Subcutaneous adipose tissue (tissue), 4 donors: ENCODE results near the gene RASA3. TPM values are rescaled to one million over a fixed set of nuclear protein-coding genes. Genes with fewer than 3 reads are reported as not detected.

ENCODE experiments used
- total RNA-seq, 4 donors: library from RNA; depleted of rRNA; stranded (reverse); fragments of >200 nt; gene quantifications; one replicate each; pipeline ENCODE4 v1.1.0, GENCODE V29; 2016
- TF ChIP-seq, protein P1 (sequence below): fragments of 450-650 bp; IDR thresholded peaks from one replicate; pipeline ENCODE4 v1.5.1; 2016; ENCODE audit warnings: low read depth, mild to moderate bottlenecking, control low read depth, antibody characterized with exemption, moderate library complexity

Gene RASA3
- total RNA-seq, 4 donors from 2014 or later, result 36.9 to 70.1 (median 46.3) TPM

DNA sequence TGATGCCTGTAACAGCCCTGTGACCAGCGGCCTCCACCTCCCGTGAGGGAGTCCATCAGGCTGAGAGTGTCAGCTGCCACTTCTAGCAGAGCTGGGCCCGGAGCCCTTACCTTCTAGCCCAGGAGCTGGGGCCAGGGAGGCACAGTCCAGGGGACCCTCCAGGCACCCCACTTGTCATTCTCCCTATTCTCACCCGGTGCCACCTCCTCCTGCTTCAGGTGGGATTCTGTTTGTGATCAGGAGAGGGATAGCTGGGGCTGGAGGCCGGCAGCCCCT lies 4.1 kb downstream of the RASA3 start:
- TF ChIP-seq, protein P1, sequence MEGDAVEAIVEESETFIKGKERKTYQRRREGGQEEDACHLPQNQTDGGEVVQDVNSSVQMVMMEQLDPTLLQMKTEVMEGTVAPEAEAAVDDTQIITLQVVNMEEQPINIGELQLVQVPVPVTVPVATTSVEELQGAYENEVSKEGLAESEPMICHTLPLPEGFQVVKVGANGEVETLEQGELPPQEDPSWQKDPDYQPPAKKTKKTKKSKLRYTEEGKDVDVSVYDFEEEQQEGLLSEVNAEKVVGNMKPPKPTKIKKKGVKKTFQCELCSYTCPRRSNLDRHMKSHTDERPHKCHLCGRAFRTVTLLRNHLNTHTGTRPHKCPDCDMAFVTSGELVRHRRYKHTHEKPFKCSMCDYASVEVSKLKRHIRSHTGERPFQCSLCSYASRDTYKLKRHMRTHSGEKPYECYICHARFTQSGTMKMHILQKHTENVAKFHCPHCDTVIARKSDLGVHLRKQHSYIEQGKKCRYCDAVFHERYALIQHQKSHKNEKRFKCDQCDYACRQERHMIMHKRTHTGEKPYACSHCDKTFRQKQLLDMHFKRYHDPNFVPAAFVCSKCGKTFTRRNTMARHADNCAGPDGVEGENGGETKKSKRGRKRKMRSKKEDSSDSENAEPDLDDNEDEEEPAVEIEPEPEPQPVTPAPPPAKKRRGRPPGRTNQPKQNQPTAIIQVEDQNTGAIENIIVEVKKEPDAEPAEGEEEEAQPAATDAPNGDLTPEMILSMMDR, result no peak

DNA sequence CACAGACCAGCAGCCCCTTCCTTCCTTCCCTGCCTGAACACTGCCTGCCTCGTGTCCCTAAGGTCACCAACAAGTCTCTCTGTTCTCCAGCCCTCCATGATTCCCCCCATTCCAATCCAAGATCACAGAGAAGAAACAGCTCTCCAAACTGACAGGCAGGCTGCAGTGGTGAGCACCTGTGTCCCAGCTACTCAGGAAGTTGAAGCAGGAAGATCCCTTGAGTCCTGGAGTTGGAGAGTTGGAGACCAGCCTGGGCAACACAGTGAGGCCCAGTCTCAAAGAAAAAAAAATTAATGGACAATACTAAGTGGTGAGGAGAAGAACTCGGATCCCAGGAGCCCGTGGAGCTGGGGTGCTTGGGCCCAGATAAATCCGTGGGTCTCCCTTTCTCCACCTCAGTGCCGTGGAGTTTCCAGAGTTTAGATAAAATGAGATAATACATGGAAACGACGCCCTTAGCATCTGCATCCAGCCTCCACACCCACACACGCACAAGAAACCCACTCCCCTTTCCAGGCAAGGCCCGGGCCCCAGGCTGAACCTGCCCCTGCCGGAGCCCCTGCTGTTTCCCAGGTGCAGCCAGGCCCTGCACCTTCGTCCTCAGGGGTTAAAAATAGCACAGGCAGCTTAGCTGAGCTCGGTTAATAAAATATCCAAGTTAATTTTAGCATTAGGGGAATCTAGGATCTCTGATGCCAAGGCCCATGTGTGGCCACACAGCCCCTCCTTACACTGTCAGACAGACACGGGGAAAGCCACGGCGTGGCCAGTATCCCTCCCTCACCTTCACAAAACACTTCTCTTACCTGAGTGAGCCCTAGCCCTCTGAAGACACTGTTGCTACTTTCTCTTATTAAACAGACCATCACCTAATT lies 4.7 kb downstream of the RASA3 start:
- TF ChIP-seq, protein P1, result no peak

DNA sequence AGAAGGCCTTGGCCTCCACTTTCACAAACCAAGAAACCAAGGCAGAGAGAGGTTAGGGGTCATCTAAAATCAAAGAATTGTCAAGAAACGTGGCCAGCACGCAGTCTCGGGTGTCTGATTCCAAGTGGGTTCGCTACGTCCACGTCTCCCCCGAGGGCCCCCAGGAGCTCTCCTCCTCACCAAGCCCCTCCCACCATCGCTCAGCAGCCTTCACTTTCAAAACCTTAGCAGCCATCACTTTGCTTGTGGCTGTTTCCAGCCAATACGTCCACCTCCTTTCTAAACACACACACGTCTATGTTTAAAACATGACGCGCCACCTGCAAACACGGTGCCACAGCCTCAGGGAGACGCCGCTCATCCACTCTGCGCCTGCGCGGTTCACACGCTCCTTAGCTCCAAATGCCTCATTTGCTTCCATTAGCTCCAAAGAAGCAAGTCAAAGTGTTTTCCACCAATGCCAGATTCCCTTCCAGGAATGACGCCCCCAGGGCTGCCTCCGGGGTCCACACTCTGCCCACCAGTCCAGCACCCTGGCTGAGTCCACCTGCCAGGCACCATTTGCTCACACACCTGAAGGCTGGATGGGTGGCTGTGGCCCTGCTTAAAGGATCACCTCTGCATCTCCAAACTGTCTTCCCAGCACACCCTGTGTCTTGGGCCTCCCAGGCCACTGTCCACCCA lies 5.5 kb downstream of the RASA3 start:
- TF ChIP-seq, protein P1, result no peak

GRCh38 chr13:114125589-114125988 lies 6.8 kb downstream of the RASA3 start:
- TF ChIP-seq, protein P1, result no peak

DNA sequence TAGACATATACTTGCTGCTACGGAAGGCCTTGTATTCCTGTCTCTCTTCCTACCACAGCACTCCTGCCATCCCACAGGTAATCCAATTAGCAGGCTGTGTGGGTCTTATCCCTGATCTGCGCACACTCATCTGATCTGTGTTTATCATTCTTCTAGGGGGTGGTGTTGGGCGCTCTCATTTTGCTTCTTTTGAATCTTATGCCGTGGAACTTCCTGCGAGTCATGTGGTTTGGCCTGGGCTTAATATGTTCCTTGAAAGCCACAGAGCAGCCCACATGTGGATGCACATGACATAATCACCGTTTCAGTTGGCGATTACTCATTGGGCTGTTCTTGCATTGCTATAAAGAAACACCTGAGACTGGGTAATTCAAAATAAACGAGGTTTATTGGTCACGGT lies 7.5 kb downstream of the RASA3 start:
- TF ChIP-seq, protein P1, result no peak

GRCh38 chr13:114124431-114124830 lies 8.0 kb downstream of the RASA3 start:
- TF ChIP-seq, protein P1, result no peak

DNA sequence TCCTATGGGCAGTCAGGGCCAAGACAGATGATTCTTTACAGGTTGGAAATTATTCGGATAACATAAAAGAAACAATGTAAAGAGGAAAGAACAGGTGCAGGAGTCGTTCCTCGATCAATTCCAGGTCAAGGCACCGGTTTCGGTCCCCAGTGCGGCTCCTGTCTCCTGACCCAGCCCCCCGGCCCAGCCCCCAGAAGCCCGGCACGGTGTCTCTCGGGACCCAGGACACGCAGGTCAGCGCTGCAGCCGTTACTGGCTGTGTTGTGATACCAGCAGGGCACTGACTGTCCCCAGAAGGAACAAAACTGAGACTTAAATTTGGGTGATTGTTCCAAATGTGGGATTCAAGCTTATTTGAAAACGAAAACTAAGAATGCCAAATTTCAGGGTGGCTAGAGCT lies 8.5 kb downstream of the RASA3 start:
- TF ChIP-seq, protein P1, result no peak
